GM18861 (cell line): ENCODE data around the gene IL23R.
A peak's percentile ranks its signal among the peaks of the same experiment; 100 is the strongest.
"Not testable (repeated sequence)": the region's sequence is repeated elsewhere in the genome, so short reads cannot be mapped to it uniquely, and the experiment has no call there.

Experiments used
- ATAC-seq: cut with Tn5 transposase; IDR thresholded peaks from one replicate; pipeline ENCODE4 v1.9.1; 2021; ENCODE audit not compliant: unreplicated experiment

IL23R gene

GRCh38 chr1:67191668-67192520 is 25.6 kb downstream of the IL23R start:
- no peak for ATAC-seq

- ATAC-seq = no peak
Observed at GRCh38 chr1:67192902-67193301, 26.6 kb downstream of the IL23R start.

- ATAC-seq = no peak
Observed at GRCh38 chr1:67193704-67194103, 27.4 kb downstream of the IL23R start.

- peak; percentile 85 for ATAC-seq
Observed at GRCh38 chr1:67194209-67194863, 28.1 kb downstream of the IL23R start.

- no peak for ATAC-seq
Observed at GRCh38 chr1:67200755-67201154, 34.5 kb downstream of the IL23R start.

- no peak for ATAC-seq
Observed at GRCh38 chr1:67201891-67202290, 35.6 kb downstream of the IL23R start.

- no peak for ATAC-seq
Observed at GRCh38 chr1:67204298-67204980, 38.2 kb downstream of the IL23R start.

GRCh38 chr1:67207398-67207797 is 41.1 kb downstream of the IL23R start:
- not testable (repeated sequence) for ATAC-seq

- no peak for ATAC-seq
Observed at GRCh38 chr1:67208217-67208616, 42.0 kb downstream of the IL23R start.

- ATAC-seq = no peak
Observed at GRCh38 chr1:67209521-67209920, 43.3 kb downstream of the IL23R start.

GRCh38 chr1:67211589-67212563 is 45.6 kb downstream of the IL23R start:
- no peak for ATAC-seq

GRCh38 chr1:67213164-67213563 is 46.9 kb downstream of the IL23R start:
- ATAC-seq = no peak

GRCh38 chr1:67213948-67214347 is 47.7 kb downstream of the IL23R start:
- no peak for ATAC-seq

GRCh38 chr1:67214420-67215174 is 48.3 kb downstream of the IL23R start:
- peak; percentile 76 for ATAC-seq

GRCh38 chr1:67216401-67216800 is 50.1 kb downstream of the IL23R start:
- ATAC-seq = no peak

GRCh38 chr1:67217417-67217816 is 51.2 kb downstream of the IL23R start:
- no peak for ATAC-seq

GRCh38 chr1:67217938-67218337 is 51.7 kb downstream of the IL23R start:
- no peak for ATAC-seq

GRCh38 chr1:67224856-67225255 is 58.6 kb downstream of the IL23R start:
- no peak for ATAC-seq

- no peak for ATAC-seq
Observed at GRCh38 chr1:67226688-67227087, 60.4 kb downstream of the IL23R start.

- ATAC-seq = no peak
Observed at GRCh38 chr1:67227196-67227595, 60.9 kb downstream of the IL23R start.
